Type B pancreatic cell (in vitro differentiated cells): ENCODE results near the gene NRG4. TPM values are rescaled to one million over a fixed set of nuclear protein-coding genes. Genes with fewer than 3 reads are reported as not detected.

ENCODE experiments used
- DNase-seq: peaks from one replicate; pipeline ENCODE4 v3.0.0; 2021; ENCODE audit warnings: mixed read lengths; ENCODE audit not compliant: unreplicated experiment; ENCODE audit errors: extremely low spot score
- H3K27ac Mint-ChIP-seq: 2 replicates; pipeline ENCODE4 v1.8.0; 2021; ENCODE audit warnings: mild to moderate bottlenecking, mixed read lengths
- H3K27me3 Mint-ChIP-seq: 2 replicates; pipeline ENCODE4 v1.8.0; 2021; ENCODE audit warnings: mixed read lengths
- H3K36me3 Mint-ChIP-seq: 2 replicates; pipeline ENCODE4 v1.8.0; 2021; ENCODE audit warnings: mixed read lengths
- H3K4me1 Mint-ChIP-seq: one replicate; pipeline ENCODE4 v1.8.0; 2021; ENCODE audit warnings: mixed read lengths; ENCODE audit not compliant: unreplicated experiment
- H3K4me3 Mint-ChIP-seq: 2 replicates; pipeline ENCODE4 v1.8.0; 2021; ENCODE audit warnings: mild to moderate bottlenecking, mixed read lengths
- H3K9me3 Mint-ChIP-seq: 2 replicates; pipeline ENCODE4 v1.8.0; 2021; ENCODE audit warnings: mixed read lengths
- CTCF ChIP-seq: fragments of 200-600 bp; sonication (generic); conservative IDR thresholded peaks from 2 replicates; pipeline ENCODE4 v1.5.0; 2021; ENCODE audit warnings: antibody characterized with exemption, mild to moderate bottlenecking
- total RNA-seq: library from RNA; stranded (reverse); gene quantifications from 2 replicates; pipeline ENCODE4 v1.2.1, GENCODE V29; 2021; ENCODE audit warnings: low replicate concordance

Gene NRG4
- total RNA-seq, 1 donor from 2014 or later: 2.4 TPM

DNA sequence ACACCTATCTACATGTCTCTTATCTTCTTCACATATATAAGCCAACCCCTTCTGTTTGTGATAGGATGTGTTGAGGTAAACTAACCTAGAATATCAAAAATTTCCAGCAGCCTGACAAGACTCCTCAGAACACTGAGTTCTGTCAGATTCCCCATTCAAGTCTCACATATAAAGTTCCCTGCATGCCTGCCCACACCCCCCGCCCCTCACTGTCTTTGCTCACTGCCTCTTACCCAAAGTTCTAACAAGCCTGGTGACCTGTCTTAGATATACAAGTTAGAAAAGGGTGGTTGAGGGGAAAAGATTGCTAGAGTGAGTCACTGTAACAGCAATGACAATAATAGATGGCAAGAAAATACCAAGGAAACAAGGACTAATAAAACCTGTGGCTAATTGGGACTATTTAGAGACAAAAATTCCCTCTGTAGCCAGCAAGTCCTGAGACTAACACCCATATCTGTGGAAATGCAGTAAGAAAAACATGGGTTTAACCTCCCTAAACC lies 68.5 kb downstream of the NRG4 start:
- Mint-ChIP-seq H3K36me3 (peaks cover 10% of the 10 kb centered on the region), H3K27me3 (no peaks in the 10 kb centered on the region), H3K27ac (no peak overlapping the region), H3K9me3 (peaks cover 5% of the 10 kb centered on the region), H3K4me3 (no peak overlapping the region), H3K4me1 (no peaks in the 10 kb centered on the region)
- DNase-seq: no peak
- no peak for TF ChIP-seq CTCF

GRCh38 chr15:75943246-75943645 lies 69.0 kb downstream of the NRG4 start:
- Mint-ChIP-seq H3K27ac (no peak overlapping the region), H3K9me3 (peaks cover 5% of the 10 kb centered on the region), H3K4me1 (no peaks in the 10 kb centered on the region), H3K36me3 (peaks cover 16% of the 10 kb centered on the region), H3K27me3 (no peaks in the 10 kb centered on the region), H3K4me3 (no peak overlapping the region)
- DNase-seq: no peak
- TF ChIP-seq CTCF: no peak

- no peaks in the 10 kb centered on the region for H3K4me1 Mint-ChIP-seq
- peaks cover 5% of the 10 kb centered on the region for H3K9me3 Mint-ChIP-seq
- no peak for TF ChIP-seq CTCF
- peaks cover 23% of the 10 kb centered on the region for H3K36me3 Mint-ChIP-seq
- DNase-seq: no peak
- H3K4me3 Mint-ChIP-seq: no peak overlapping the region
- H3K27me3 Mint-ChIP-seq: no peaks in the 10 kb centered on the region
- H3K27ac Mint-ChIP-seq: no peak overlapping the region
Measured at GRCh38 chr15:75942464-75942863, 69.8 kb downstream of the NRG4 start.

DNA sequence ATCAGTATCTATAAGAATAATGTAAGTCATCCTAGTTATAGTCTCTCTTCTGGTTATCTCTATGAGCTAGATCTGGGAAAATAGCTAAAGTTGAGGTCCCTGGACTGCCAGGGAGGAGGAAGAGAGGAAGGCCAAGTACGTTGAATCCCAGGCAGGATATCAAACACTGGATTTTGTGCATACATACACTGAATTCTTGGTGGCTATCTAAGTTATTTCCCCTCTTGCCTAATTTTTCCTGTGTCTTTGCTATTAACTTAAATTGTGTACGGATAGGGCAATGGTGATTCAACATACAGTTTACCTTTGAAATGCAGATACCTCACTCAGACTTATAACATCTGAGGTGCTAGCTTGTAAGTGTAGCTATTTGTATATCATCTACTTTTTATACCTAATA lies 81.4 kb downstream of the NRG4 start:
- H3K4me1 Mint-ChIP-seq: peaks cover 15% of the 10 kb centered on the region
- H3K9me3 Mint-ChIP-seq: no peaks in the 10 kb centered on the region
- TF ChIP-seq CTCF: no peak
- no peak for DNase-seq
- H3K4me3 Mint-ChIP-seq: no peak overlapping the region
- H3K27ac Mint-ChIP-seq: no peak overlapping the region
- no peaks in the 10 kb centered on the region for H3K27me3 Mint-ChIP-seq
- H3K36me3 Mint-ChIP-seq: peaks cover 30% of the 10 kb centered on the region

- H3K9me3 Mint-ChIP-seq: no peaks in the 10 kb centered on the region
- peaks cover 15% of the 10 kb centered on the region for H3K4me1 Mint-ChIP-seq
- no peaks in the 10 kb centered on the region for H3K27me3 Mint-ChIP-seq
- DNase-seq: no peak
- no peak overlapping the region for H3K27ac Mint-ChIP-seq
- no peak overlapping the region for H3K4me3 Mint-ChIP-seq
- peaks cover 25% of the 10 kb centered on the region for H3K36me3 Mint-ChIP-seq
- no peak for TF ChIP-seq CTCF
Measured at GRCh38 chr15:75929799-75930565, 82.2 kb downstream of the NRG4 start.
